ENCODE results near the gene GRIP2. TPM values are rescaled to one million over a fixed set of nuclear protein-coding genes. Genes with fewer than 3 reads are reported as not detected.

GRIP2 gene
- total RNA-seq, 1 donor from 2014 or later, result not detected

DNA sequence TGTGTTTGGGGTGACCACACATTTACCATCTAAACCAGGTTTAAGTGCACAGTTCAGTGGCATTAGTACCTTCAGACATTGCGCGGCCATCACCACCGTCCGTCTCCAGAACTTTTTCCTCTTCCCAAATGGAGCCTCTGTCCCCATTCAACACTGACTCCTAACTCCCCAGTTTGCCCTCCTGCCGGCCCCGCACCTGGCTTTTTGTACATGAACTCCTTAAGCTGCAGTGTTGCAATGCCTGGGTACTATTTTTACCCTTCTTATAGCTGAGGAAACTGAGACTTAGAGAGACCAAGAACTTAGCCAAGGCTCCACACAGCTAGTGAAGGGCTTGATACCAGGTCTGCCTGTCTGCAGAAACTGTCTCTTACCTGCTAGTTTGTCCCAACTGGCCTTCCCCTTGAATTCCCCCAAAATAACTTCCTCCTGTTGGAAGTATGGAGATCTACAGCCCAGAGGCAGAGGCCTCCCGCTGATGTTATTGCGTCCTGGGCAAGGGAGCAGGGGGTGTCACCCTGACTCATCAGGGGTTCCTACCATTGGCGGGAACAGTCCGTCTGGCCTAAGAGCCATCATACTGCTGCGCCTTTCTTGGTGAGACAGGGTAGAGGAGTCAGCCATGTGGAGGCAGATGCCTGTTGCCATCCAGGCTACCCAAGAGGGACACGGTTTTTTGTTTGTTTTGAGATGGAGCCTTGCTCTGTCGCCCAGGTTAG lies 65.6 kb downstream of the GRIP2 start:
- H3K36me3 Mint-ChIP-seq, result peaks cover 28% of the 10 kb centered on the region
- Histone ChIP-seq H4K20me1 (ENCODE audit: low read depth) (no peaks in the 10 kb centered on the region), H3F3A (ENCODE audit: low read depth) (no peaks in the 10 kb centered on the region), H3K27ac (no peak overlapping the region), H3K4me3 (no peak overlapping the region), H3K27me3 (no peaks in the 10 kb centered on the region), H3K4me2 (no peak overlapping the region), H3K9ac (no peak overlapping the region), H3K9me3 (ENCODE audit: low read depth) (no peaks in the 10 kb centered on the region), H3K4me1 (no peaks in the 10 kb centered on the region), H2AFZ (replicated peaks) (no peak overlapping the region), H3K36me3 (no peaks in the 10 kb centered on the region), H3K79me2 (ENCODE audit: low read depth) (no peaks in the 10 kb centered on the region)
- no peaks in the 10 kb centered on the region for H3K9me3 Mint-ChIP-seq
- DNase-seq (ENCODE audit: low spot score), result no peak
- no peak overlapping the region for H3K27ac Mint-ChIP-seq
- peaks cover 13% of the 10 kb centered on the region for H3K4me1 Mint-ChIP-seq
- H3K27me3 Mint-ChIP-seq (ENCODE audit: insufficient read depth, low read depth), result peaks cover 4% of the 10 kb centered on the region
- H3K4me3 Mint-ChIP-seq, result no peak overlapping the region
- TF ChIP-seq EZH2phosphoT487 (IDR thresholded peaks at IDR 0.05), result no peak
- TF ChIP-seq, protein P1, sequence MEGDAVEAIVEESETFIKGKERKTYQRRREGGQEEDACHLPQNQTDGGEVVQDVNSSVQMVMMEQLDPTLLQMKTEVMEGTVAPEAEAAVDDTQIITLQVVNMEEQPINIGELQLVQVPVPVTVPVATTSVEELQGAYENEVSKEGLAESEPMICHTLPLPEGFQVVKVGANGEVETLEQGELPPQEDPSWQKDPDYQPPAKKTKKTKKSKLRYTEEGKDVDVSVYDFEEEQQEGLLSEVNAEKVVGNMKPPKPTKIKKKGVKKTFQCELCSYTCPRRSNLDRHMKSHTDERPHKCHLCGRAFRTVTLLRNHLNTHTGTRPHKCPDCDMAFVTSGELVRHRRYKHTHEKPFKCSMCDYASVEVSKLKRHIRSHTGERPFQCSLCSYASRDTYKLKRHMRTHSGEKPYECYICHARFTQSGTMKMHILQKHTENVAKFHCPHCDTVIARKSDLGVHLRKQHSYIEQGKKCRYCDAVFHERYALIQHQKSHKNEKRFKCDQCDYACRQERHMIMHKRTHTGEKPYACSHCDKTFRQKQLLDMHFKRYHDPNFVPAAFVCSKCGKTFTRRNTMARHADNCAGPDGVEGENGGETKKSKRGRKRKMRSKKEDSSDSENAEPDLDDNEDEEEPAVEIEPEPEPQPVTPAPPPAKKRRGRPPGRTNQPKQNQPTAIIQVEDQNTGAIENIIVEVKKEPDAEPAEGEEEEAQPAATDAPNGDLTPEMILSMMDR (IDR thresholded peaks at IDR 0.05), result no peak
- TF ChIP-seq EZH2 (IDR thresholded peaks at IDR 0.05), result no peak

- H3K4me3 Mint-ChIP-seq, result no peak overlapping the region
- H3K4me2 ChIP-seq, result no peak overlapping the region
- no peaks in the 10 kb centered on the region for H3K9me3 ChIP-seq (ENCODE audit: low read depth)
- H3K27ac Mint-ChIP-seq, result no peak overlapping the region
- no peak overlapping the region for H2AFZ ChIP-seq (replicated peaks)
- no peak for DNase-seq (ENCODE audit: low spot score)
- H3K9me3 Mint-ChIP-seq, result no peaks in the 10 kb centered on the region
- H4K20me1 ChIP-seq (ENCODE audit: low read depth), result no peaks in the 10 kb centered on the region
- peaks cover 28% of the 10 kb centered on the region for H3K36me3 Mint-ChIP-seq
- H3K4me1 Mint-ChIP-seq, result peaks cover 13% of the 10 kb centered on the region
- H3K36me3 ChIP-seq, result no peaks in the 10 kb centered on the region
- no peaks in the 10 kb centered on the region for H3K27me3 ChIP-seq
- H3F3A ChIP-seq (ENCODE audit: low read depth), result no peaks in the 10 kb centered on the region
- TF ChIP-seq EZH2phosphoT487 (IDR thresholded peaks at IDR 0.05), result no peak
- TF ChIP-seq, protein P1 (IDR thresholded peaks at IDR 0.05), result no peak
- no peak overlapping the region for H3K27ac ChIP-seq
- no peak overlapping the region for H3K4me3 ChIP-seq
- H3K9ac ChIP-seq, result no peak overlapping the region
- H3K79me2 ChIP-seq (ENCODE audit: low read depth), result no peaks in the 10 kb centered on the region
- H3K27me3 Mint-ChIP-seq (ENCODE audit: insufficient read depth, low read depth), result peaks cover 2% of the 10 kb centered on the region
- H3K4me1 ChIP-seq, result no peaks in the 10 kb centered on the region
Observed at GRCh38 chr3:14473411-14473891, 66.7 kb downstream of the GRIP2 start.

- H3K27ac Mint-ChIP-seq, result no peak overlapping the region
- no peaks in the 10 kb centered on the region for H3K36me3 ChIP-seq
- H3K9me3 ChIP-seq (ENCODE audit: low read depth), result no peaks in the 10 kb centered on the region
- H3K4me3 ChIP-seq, result no peak overlapping the region
- no peaks in the 10 kb centered on the region for H3K9me3 Mint-ChIP-seq
- DNase-seq (ENCODE audit: low spot score), result no peak
- H3K9ac ChIP-seq, result no peak overlapping the region
- no peaks in the 10 kb centered on the region for H3K4me1 ChIP-seq
- no peak overlapping the region for H3K4me3 Mint-ChIP-seq
- H3K79me2 ChIP-seq (ENCODE audit: low read depth), result no peaks in the 10 kb centered on the region
- H3K27me3 Mint-ChIP-seq (ENCODE audit: insufficient read depth, low read depth), result peaks cover 2% of the 10 kb centered on the region
- no peaks in the 10 kb centered on the region for H3F3A ChIP-seq (ENCODE audit: low read depth)
- H3K27me3 ChIP-seq, result no peaks in the 10 kb centered on the region
- no peak overlapping the region for H3K27ac ChIP-seq
- H4K20me1 ChIP-seq (ENCODE audit: low read depth), result no peaks in the 10 kb centered on the region
- H2AFZ ChIP-seq (replicated peaks), result no peak overlapping the region
- H3K4me2 ChIP-seq, result no peak overlapping the region
- peaks cover 13% of the 10 kb centered on the region for H3K4me1 Mint-ChIP-seq
- TF ChIP-seq EZH2phosphoT487 (IDR thresholded peaks at IDR 0.05) (no peak), EZH2 (IDR thresholded peaks at IDR 0.05) (no peak)
- TF ChIP-seq, protein P1 (IDR thresholded peaks at IDR 0.05), result no peak
- peaks cover 23% of the 10 kb centered on the region for H3K36me3 Mint-ChIP-seq
Observed at GRCh38 chr3:14472471-14473351, 67.4 kb downstream of the GRIP2 start.
